H1 (cell line): ENCODE measurements around the gene RALGAPB. TPM values are rescaled to one million over a fixed set of nuclear protein-coding genes. Genes with fewer than 3 reads are reported as not detected.

Experiments used
- HDAC2 ChIP-seq, 2 experiments: fragments of 300-600 bp in 1 of 2; sonication (generic) in 1 of 2; IDR thresholded peaks; 2 replicates each; pipeline ENCODE4 v1.6.1; 2011 to 2012; ENCODE audit warnings: low read depth in 2 of 2, low read length in 2 of 2, mild to moderate bottlenecking in 2 of 2, moderate library complexity in 2 of 2, borderline replicate concordance in 1 of 2, inconsistent platforms in 1 of 2
- KDM1A ChIP-seq: fragments of 200-600, 300-600 bp; sonication (generic); IDR thresholded peaks from 2 replicates; pipeline ENCODE4 v1.7.1; 2016; ENCODE audit warnings: mild to moderate bottlenecking, low read length, borderline replicate concordance
- SIN3A ChIP-seq, 2 experiments: IDR thresholded peaks in 1 of 2; conservative IDR thresholded peaks in 1 of 2; 2 replicates each; pipeline ENCODE4 v1.6.1; 2011 to 2012; ENCODE audit warnings: low read length in 2 of 2, improper control_type of control experiment in 1 of 2, low read depth in 1 of 2, mild to moderate bottlenecking in 1 of 2
- SP4 ChIP-seq: IDR thresholded peaks from 2 replicates; pipeline ENCODE4 v1.6.1; 2012; ENCODE audit warnings: low read length, inconsistent platforms
- TEAD4 ChIP-seq: IDR thresholded peaks from 2 replicates; pipeline ENCODE4 v1.6.1; 2012; ENCODE audit warnings: low read depth, low read length, inconsistent platforms, mixed read lengths
- polyA plus RNA-seq, 7 experiments: library from polyadenylated mRNA; depleted of rRNA in 3 of 7; stranded (reverse) in 5 of 7; unstranded in 2 of 7; fragments of >200 nt in 5 of 7; fragments of 200-250 nt in 2 of 7; gene quantifications; 1 replicate in 5 of 7; 2 replicates in 1 of 7; 4 replicates in 1 of 7; pipeline versions ENCODE4 v1.2.1 to v1.2.3, GENCODE V29; 2011 to 2013; ENCODE audit warnings: missing spikeins in 2 of 7, mixed read lengths in 2 of 7
- total RNA-seq: library from RNA; stranded (reverse); fragmentation: NEBNext Ultra II Directional; extraction: Animal tissue kit (Norgen Biotek cat#: 25700); gene quantifications from 2 replicates; pipeline ENCODE4 v1.2.1, GENCODE V29; 2021
- TF ChIP-seq, protein P1 (sequence below): IDR thresholded peaks from 2 replicates; pipeline ENCODE4 v1.6.1; 2012; ENCODE audit warnings: inconsistent platforms
- TF ChIP-seq, protein P2 (sequence below): IDR thresholded peaks from 2 replicates; pipeline ENCODE4 v1.6.1; 2011; ENCODE audit warnings: low read depth, mild to moderate bottlenecking, low read length; ENCODE audit not compliant: insufficient read depth

RALGAPB gene
- total and polyA plus RNA-seq, 2 of the 8 experiments (the other 6 are each of a cell fraction or from before 2014, with no cell fraction given), result 10.6 to 35.1 TPM

DNA sequence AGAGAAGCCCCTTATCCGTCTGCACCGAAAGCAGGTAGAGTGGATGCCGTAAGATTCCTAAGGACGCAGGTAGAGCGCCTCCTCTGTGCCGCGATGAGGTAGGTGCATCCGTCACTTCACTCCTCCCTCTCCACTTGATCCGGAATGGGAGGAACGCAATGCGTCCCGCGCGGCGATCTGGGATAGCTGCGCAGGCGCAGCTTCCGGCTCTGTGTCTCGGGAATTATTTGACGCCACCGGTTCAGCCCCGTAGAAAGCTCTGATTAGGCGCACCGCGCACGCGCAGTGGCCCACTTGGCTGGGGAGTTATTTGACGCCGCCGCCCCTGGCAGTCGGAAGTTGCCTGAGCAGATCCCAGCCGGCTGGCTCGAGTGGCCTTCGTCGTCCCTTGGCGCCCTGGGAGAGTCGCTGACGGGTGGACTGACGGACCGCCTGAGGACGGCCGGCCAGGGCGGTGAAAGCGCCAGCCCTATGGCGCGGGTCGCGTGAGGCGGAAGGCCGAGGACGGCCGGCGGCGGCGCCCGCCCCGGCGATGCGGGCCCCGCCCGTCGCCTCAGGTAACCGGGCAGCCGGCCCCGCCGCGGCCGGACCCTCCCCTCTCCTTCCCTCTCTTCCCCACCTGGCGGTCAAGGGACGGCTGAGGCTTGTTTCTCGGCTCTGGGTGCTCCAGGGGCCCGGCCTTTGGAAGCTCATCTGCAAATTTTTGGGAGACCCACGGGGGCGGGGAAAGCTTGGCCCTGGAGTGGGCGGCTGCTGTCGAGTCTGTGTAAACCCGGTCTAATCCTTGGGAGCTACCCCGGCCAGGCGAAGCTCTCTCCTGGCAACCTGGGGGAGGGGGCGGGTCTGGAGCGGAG, at the start of gene RALGAPB (continued):
- peak; percentile 59 to 63; a peak in 2 of 4 replicates for TF ChIP-seq SIN3A (conservative IDR thresholded peaks at IDR 0.05 in 1 of 2, IDR thresholded peaks at IDR 0.05 in 1 of 2; ENCODE audit: low read depth in 1 of 2, low read length in 2 of 2)
- TF ChIP-seq KDM1A, result no peak
- peak; percentile 79 for TF ChIP-seq TEAD4
- TF ChIP-seq, protein P1, sequence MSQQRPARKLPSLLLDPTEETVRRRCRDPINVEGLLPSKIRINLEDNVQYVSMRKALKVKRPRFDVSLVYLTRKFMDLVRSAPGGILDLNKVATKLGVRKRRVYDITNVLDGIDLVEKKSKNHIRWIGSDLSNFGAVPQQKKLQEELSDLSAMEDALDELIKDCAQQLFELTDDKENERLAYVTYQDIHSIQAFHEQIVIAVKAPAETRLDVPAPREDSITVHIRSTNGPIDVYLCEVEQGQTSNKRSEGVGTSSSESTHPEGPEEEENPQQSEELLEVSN, result peak; percentile 12; the same call in 1 of the 2 replicates
- TF ChIP-seq, protein P2, sequence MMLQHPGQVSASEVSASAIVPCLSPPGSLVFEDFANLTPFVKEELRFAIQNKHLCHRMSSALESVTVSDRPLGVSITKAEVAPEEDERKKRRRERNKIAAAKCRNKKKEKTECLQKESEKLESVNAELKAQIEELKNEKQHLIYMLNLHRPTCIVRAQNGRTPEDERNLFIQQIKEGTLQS, result no peak
- peak in 1 of 2 experiments; percentile 57; a peak in 1 of 4 replicates for TF ChIP-seq HDAC2 (IDR thresholded peaks at IDR 0.05; ENCODE audit: borderline replicate concordance in 1 of 2, low read depth in 2 of 2, low read length in 2 of 2)
- TF ChIP-seq SP4, result peak; percentile 60; the same call in 1 of the 2 replicates
- TF ChIP-seq, all 59 proteins: peak for 22
